NOMO-1 treated with DMSO at 0.1 percent for 48 hours (cell line): ENCODE results near the gene FBXO22.
"Not testable (repeated sequence)": the region's sequence is repeated elsewhere in the genome, so short reads cannot be mapped to it uniquely, and the experiment has no call there.

ENCODE experiments used
- DNase-seq: peaks from one replicate; lab custom pipeline; 2025; ENCODE audit not compliant: unreplicated experiment; lab: John Stamatoyannopoulos, UW

Gene FBXO22

GRCh38 chr15:75966073-75966472, 62.4 kb downstream of the FBXO22 start:
- DNase-seq = no peak

- DNase-seq = not testable (repeated sequence)
These were observed 73.1 kb downstream of the FBXO22 start for GRCh38 chr15:75976766-75977165.

- no peak for DNase-seq
These were observed 77.6 kb downstream of the FBXO22 start for GRCh38 chr15:75981149-75981815.

- DNase-seq = no peak
These were observed 78.8 kb downstream of the FBXO22 start for GRCh38 chr15:75982468-75982867.

- DNase-seq = not testable (repeated sequence)
These were observed 81.0 kb downstream of the FBXO22 start for GRCh38 chr15:75984706-75985105.

- no peak for DNase-seq
These were observed 82.3 kb downstream of the FBXO22 start for GRCh38 chr15:75985971-75986370.

GRCh38 chr15:75989045-75989444, 85.4 kb downstream of the FBXO22 start:
- no peak for DNase-seq

DNA sequence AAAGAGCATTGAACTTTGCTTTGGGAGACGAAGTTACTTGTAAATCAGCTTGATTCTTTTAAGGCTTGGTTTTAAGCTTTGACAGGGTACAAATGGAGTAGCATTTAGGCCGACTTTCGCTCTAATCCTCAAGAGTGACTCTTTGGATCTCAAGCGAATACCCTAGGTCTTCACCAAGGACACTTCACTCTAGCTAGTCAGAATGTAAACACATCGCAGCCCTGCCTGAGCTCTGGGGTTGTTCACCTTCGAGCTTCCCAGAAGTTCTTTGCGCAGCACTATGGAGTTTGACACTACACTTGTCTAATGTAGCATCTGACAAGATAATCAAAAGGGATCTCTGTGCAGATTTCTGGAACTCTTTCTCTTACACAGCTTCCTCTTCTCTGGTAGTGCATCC, 86.2 kb downstream of the FBXO22 start:
- no peak for DNase-seq
